Measurements from ENCODE around the gene CFAP77. TPM values are rescaled to one million over a fixed set of nuclear protein-coding genes. Genes with fewer than 3 reads are reported as not detected.

CFAP77 gene
- total and polyA plus RNA-seq, 9 of the 15 experiments (the other 6 are each of a cell fraction or from before 2014, with no cell fraction given) = not detected

- Histone ChIP-seq H3K4me2 (ENCODE audit: insufficient read depth, low read length) (no peak overlapping the region), H3K4me3 (no peak overlapping the region), H3K36me3 (ENCODE audit: control insufficient read depth, insufficient read depth, low read length) (no peaks in the 10 kb centered on the region), H4K20me1 (replicated peaks; ENCODE audit: control insufficient read depth, insufficient read depth, low read length) (peaks cover 25% of the 10 kb centered on the region), H3K9me3 (replicated peaks; ENCODE audit: control insufficient read depth, insufficient read depth, low read depth, low read length) (no peaks in the 10 kb centered on the region), H3K9me1 (ENCODE audit: control insufficient read depth, insufficient read depth, low read length) (no peaks in the 10 kb centered on the region), H3K27ac (ENCODE audit: extremely low read depth, low read depth, low read length) (no peak overlapping the region), H3K79me2 (ENCODE audit: control insufficient read depth, insufficient read depth, low read length) (no peaks in the 10 kb centered on the region), H2AFZ (ENCODE audit: low read depth, low read length) (no peak overlapping the region), H3K27me3 (ENCODE audit: control insufficient read depth in 2 of 2, insufficient read depth in 2 of 2, low read length in 2 of 2) (peaks cover 34 to 73% of the 10 kb centered on the region in 2 experiments), H3K9ac (ENCODE audit: insufficient read depth in 1 of 2, low read depth in 2 of 2, low read length in 2 of 2) (no peak overlapping the region), H3K4me1 (replicated peaks in 1 of 2; ENCODE audit: control insufficient read depth in 2 of 2, insufficient read depth in 2 of 2, low read length in 2 of 2) (peaks cover 0 to 17% of the 10 kb centered on the region in 2 experiments; a peak in 2 of 5 replicates)
- BruUV-seq (replicated peaks) = no TSS peak
- ATAC-seq (no peak), FAIRE-seq (no peak), DNase-seq (ENCODE audit: extremely low read depth in 1 of 4, low spot score in 3 of 4) (no peak)
- ChIA-PET POLR2A (no interaction called here), CTCF (ENCODE audit: low intra/inter-chr PET ratio) (no interaction called here)
- in situ Hi-C loops (cut with MboI) (no loop called here), intact Hi-C loops (cut with micrococcal nuclease) (no loop called here)
- TF ChIP-seq HNRNPLL (IDR thresholded peaks at IDR 0.05; ENCODE audit: low read depth, low read length, poor library complexity, severe bottlenecking) (no peak), ZNF24 (IDR thresholded peaks at IDR 0.05) (peak; percentile 46; the same call in 1 of the 2 replicates)
- WGBS (ENCODE audit: insufficient coverage, low coverage, missing lambda C conversion rate) = 2% methylated on average over 7 of the region's 7 CpGs
These were observed 137.0 kb downstream of the CFAP77 start for GRCh38 chr9:132547052-132547431.

DNA sequence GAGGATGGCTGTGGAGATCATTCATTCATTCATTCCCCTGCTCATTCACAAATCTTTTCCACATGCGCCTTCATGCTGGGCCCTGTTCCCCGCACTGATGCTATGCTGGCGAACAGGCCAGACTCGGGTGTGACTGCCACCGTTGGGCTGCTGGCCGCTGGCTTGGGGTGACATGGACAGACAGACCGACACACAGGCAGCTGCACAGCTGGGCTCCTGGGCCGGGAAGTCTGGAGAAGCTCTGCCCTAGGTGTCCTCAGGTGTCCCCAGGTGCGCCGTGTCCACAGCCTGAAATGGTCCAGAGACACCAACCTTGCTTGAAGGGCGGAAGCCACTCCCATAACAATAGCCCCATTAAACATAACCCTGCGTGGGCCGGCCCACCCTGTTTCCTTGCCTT, 137.4 kb downstream of the CFAP77 start:
- H3K4me2 ChIP-seq (ENCODE audit: insufficient read depth, low read length) = no peak overlapping the region
- no peak for TF ChIP-seq ILF3 (IDR thresholded peaks at IDR 0.05; ENCODE audit: borderline replicate concordance)
- no peak for TF ChIP-seq THRAP3 (IDR thresholded peaks at IDR 0.05; ENCODE audit: borderline replicate concordance)
- TF ChIP-seq FOXJ2 (tag; IDR thresholded peaks at IDR 0.05) = no peak
- TF ChIP-seq, protein P1, sequence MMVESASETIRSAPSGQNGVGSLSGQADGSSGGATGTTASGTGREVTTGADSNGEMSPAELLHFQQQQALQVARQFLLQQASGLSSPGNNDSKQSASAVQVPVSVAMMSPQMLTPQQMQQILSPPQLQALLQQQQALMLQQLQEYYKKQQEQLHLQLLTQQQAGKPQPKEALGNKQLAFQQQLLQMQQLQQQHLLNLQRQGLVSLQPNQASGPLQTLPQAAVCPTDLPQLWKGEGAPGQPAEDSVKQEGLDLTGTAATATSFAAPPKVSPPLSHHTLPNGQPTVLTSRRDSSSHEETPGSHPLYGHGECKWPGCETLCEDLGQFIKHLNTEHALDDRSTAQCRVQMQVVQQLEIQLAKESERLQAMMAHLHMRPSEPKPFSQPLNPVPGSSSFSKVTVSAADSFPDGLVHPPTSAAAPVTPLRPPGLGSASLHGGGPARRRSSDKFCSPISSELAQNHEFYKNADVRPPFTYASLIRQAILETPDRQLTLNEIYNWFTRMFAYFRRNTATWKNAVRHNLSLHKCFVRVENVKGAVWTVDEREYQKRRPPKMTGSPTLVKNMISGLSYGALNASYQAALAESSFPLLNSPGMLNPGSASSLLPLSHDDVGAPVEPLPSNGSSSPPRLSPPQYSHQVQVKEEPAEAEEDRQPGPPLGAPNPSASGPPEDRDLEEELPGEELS (CRISPR knock-in tag; IDR thresholded peaks at IDR 0.05; ENCODE audit: borderline replicate concordance) = no peak
- no peak for TF ChIP-seq ZNF277 (CRISPR knock-in tag; IDR thresholded peaks at IDR 0.05; ENCODE audit: borderline replicate concordance)
- no peak for TF ChIP-seq KDM5B (IDR thresholded peaks at IDR 0.05; ENCODE audit: insufficient replicate concordance, low read depth, low read length)
- no peak for TF ChIP-seq ZFP30 (CRISPR knock-in tag; IDR thresholded peaks at IDR 0.05; ENCODE audit: borderline replicate concordance)
- TF ChIP-seq JUND (IDR thresholded peaks at IDR 0.05; ENCODE audit: borderline replicate concordance, low read depth, low read length) = no peak
- no peak for TF ChIP-seq JUND (tag; IDR thresholded peaks at IDR 0.05; ENCODE audit: borderline replicate concordance, low read depth, low read length)

More for the DNA sequence above, 137.4 kb downstream of the CFAP77 start:
- Histone ChIP-seq H3K4me3 (no peak overlapping the region), H2AFZ (ENCODE audit: low read depth, low read length) (no peak overlapping the region), H3K9me1 (ENCODE audit: control insufficient read depth, insufficient read depth, low read length) (no peaks in the 10 kb centered on the region), H3K4me1 (replicated peaks in 1 of 2; ENCODE audit: control insufficient read depth in 2 of 2, insufficient read depth in 2 of 2, low read length in 2 of 2) (peaks cover 0 to 17% of the 10 kb centered on the region in 2 experiments; a peak in 2 of 5 replicates), H3K79me2 (ENCODE audit: control insufficient read depth, insufficient read depth, low read length) (no peaks in the 10 kb centered on the region), H3K36me3 (ENCODE audit: control insufficient read depth, insufficient read depth, low read length) (no peaks in the 10 kb centered on the region), H3K27ac (ENCODE audit: extremely low read depth, low read depth, low read length) (no peak overlapping the region), H3K9me3 (replicated peaks; ENCODE audit: control insufficient read depth, insufficient read depth, low read depth, low read length) (no peaks in the 10 kb centered on the region), H3K27me3 (ENCODE audit: control insufficient read depth in 2 of 2, insufficient read depth in 2 of 2, low read length in 2 of 2) (peaks cover 33 to 73% of the 10 kb centered on the region in 2 experiments), H3K9ac (ENCODE audit: insufficient read depth in 1 of 2, low read depth in 2 of 2, low read length in 2 of 2) (no peak overlapping the region), H4K20me1 (replicated peaks; ENCODE audit: control insufficient read depth, insufficient read depth, low read length) (peaks cover 25% of the 10 kb centered on the region)
- no peak for FAIRE-seq
- 2% methylated on average over 12 of the region's 13 CpGs for WGBS (ENCODE audit: insufficient coverage, low coverage, missing lambda C conversion rate)
- ChIA-PET CTCF (ENCODE audit: low intra/inter-chr PET ratio) (interaction anchor here (0.7 kb wide), 1 partner anchor 1073 kb away, joined by 3 read pairs; no protein-coding TSS in a partner anchor), POLR2A (interaction anchor here (0.7 kb wide), 1 partner anchor 845 kb away, joined by 3 read pairs; no protein-coding TSS in a partner anchor)
- no peak for ATAC-seq
- intact Hi-C loops (cut with micrococcal nuclease) = no loop called here
- no TSS peak for BruUV-seq (replicated peaks)
- no peak for DNase-seq (ENCODE audit: extremely low read depth in 1 of 4, low spot score in 3 of 4)
- in situ Hi-C loops (cut with MboI) = no loop called here

All from K562 (cell line).